Transverse colon (tissue), 4 donors: ENCODE measurements around the gene AIPL1.

Experiments
- POLR2AphosphoS5 ChIP-seq, 3 donors: sonication (generic); formaldehyde crosslinking; IDR thresholded peaks; one replicate each; pipeline ENCODE4 v1.6.1; 2016; ENCODE audit warnings: antibody characterized with exemption in 3 of 3
- TF ChIP-seq, protein P1 (sequence below), 5 experiments: fragments of 200-600 bp in 3 of 5; fragments of 450-650 bp in 2 of 5; sonication (generic) in 3 of 5; IDR thresholded peaks; 1 replicate in 2 of 5; 2 replicates in 3 of 5; pipeline ENCODE4 v1.5.1; 2016 to 2017; ENCODE audit warnings: antibody characterized with exemption in 5 of 5, inconsistent platforms in 3 of 5, mild to moderate bottlenecking in 2 of 5, moderate library complexity in 1 of 5

DNA sequence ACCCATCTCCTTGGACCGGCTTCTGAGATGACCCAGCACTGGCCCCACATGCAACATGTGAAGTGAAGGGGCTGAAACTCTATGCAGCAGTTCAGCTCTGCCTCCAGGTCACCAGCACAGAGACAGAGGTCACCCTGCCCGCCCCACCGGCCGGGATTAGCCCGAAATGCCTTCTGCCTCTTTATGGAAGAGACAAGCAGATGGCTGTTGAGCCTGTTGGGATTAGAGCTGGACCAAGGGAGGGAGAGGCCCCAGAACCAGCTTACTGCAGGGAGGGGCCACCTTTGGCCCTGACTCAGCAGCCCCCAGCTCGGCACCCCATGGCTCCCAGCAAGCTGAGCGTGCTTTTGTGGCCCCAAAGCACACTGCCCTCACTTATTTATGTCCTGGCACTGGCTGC, 5.7 kb downstream of the AIPL1 start:
- TF ChIP-seq, protein P1, sequence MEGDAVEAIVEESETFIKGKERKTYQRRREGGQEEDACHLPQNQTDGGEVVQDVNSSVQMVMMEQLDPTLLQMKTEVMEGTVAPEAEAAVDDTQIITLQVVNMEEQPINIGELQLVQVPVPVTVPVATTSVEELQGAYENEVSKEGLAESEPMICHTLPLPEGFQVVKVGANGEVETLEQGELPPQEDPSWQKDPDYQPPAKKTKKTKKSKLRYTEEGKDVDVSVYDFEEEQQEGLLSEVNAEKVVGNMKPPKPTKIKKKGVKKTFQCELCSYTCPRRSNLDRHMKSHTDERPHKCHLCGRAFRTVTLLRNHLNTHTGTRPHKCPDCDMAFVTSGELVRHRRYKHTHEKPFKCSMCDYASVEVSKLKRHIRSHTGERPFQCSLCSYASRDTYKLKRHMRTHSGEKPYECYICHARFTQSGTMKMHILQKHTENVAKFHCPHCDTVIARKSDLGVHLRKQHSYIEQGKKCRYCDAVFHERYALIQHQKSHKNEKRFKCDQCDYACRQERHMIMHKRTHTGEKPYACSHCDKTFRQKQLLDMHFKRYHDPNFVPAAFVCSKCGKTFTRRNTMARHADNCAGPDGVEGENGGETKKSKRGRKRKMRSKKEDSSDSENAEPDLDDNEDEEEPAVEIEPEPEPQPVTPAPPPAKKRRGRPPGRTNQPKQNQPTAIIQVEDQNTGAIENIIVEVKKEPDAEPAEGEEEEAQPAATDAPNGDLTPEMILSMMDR (IDR thresholded peaks at IDR 0.05) = no peak
- no peak for TF ChIP-seq POLR2AphosphoS5 (IDR thresholded peaks at IDR 0.05)
